ENCODE measurements around the gene GFOD1.
A peak's percentile ranks its signal among the peaks of the same experiment; 100 is the strongest.

Gene GFOD1

GRCh38 chr6:13355999-13356785, 131.2 kb downstream of the GFOD1 start:
- peak in 1 of 2 donors; percentile 33 for DNase-seq (ENCODE audit: low read depth in 2 of 2)

DNA sequence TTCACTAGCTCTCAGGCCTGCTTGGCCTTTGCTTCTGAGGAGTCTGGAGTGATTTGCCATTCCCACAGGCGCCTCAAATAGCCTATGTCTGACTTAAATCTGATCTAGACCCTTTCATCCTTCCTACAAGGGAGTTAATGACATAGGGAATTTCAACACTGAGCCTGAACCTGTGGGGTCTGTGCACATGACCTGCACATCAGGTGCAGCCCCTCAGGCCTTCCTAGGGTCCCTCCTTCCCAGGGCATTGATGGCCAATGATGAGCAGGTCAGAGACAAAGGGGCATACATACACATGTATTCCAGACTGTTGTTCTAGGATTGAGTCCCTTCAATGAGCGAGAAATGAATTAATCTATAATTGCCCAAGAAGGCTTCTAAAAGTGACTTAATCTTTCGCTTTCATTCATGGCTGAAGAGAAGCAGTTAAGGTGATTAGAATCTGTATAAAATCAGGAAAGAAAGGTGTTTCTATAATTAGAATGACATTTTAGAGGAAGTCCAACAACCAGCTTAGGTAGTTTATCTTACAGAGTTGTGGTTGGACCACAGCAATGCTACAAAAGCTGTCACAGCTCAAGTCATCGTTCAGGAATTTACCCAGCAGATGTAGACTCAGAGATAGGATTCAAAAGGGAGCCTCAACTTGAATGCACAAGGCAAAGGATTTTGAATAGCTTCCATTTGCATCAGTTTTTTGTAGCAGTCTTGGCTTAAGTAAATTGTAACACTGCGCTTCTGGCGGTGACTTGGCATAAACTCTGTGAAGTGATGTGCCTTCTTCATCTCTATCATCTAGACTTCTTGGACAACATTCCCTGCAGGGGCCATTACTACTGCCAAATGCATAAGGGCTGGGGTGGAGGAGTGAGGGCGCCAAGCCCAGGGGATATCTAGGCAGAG, 132.1 kb downstream of the GFOD1 start:
- no peak for DNase-seq (ENCODE audit: low read depth in 2 of 2)

DNA sequence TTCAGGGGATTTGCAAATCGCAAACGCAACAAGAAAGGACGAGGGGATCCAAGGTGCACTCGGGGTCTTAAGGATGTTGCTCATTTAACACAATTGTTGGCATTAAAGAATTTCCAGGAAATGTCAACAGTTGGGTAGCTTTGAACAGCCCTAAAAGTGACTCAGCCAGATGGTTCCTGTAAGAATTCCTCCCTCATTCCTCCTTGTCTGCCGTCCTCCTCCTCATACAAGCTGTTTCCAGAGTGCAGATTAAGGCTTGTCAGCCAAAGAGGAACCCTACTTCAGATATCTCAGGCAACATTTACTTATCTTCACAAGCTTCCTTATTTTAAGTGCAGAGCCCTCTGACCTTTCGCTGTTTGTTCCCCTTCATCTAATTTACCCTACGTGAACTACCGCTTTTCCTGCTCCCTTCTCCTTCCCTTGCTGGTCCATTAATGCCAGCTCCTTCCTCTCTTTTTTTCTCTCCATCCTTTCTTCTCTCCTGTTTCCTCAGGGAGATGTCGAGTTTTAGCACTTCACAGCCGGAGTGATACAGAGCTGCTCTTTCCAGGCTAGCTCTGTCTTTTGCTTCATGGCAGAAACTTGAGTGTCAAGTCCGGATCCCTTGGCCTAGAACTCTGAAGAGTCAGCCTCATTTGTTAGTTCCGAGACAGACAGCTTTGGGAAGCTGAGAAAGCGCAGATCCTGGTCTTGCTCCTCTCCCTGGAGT, 132.9 kb downstream of the GFOD1 start:
- no peak for DNase-seq (ENCODE audit: low read depth in 2 of 2)

DNA sequence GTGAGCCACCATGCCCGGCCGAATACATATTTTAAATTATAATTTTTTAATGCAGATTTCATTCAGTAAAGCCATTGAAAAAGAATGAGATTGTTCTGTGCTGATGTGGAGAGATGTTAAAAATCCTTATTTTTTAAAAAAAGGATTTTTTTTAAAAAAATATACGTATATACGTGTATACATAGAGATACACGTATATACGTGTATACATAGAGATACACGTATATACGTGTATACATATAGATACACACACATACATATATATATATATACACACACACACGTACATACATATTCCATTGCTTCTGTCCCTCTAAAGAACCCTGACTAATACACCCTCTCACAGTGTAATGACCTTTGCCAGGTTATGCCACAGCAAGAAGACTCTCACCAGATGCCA, 135.2 kb downstream of the GFOD1 start:
- DNase-seq (ENCODE audit: low read depth in 2 of 2), result no peak

DNA sequence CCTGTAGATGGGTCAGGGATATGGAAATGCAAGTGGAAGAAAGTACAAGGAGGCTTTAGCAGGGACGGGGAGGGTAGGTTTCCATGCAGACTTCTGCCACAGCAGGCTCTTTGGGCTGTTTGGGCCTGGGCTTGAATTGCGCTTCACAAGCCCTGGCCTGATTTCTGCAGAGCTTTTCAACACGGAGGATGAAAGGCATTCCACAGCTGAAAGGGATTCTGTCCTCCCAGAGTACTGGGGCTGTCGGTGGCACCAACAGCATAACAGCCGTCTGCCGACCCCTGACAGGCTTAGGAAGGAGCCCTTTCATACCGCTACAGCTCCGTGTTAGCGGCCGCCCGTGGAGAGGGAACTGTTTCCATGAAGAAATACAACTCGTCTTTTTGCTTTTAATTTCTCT, 136.1 kb downstream of the GFOD1 start:
- DNase-seq (ENCODE audit: low read depth in 2 of 2), result no peak

GRCh38 chr6:13349811-13350506, 137.4 kb downstream of the GFOD1 start:
- DNase-seq (ENCODE audit: low read depth in 2 of 2), result no peak

- DNase-seq (ENCODE audit: low read depth in 2 of 2), result no peak
Measured at GRCh38 chr6:13348334-13349113, 138.9 kb downstream of the GFOD1 start.

- DNase-seq (ENCODE audit: low read depth in 2 of 2), result no peak
Measured at GRCh38 chr6:13346245-13346644, 141.2 kb downstream of the GFOD1 start.

DNA sequence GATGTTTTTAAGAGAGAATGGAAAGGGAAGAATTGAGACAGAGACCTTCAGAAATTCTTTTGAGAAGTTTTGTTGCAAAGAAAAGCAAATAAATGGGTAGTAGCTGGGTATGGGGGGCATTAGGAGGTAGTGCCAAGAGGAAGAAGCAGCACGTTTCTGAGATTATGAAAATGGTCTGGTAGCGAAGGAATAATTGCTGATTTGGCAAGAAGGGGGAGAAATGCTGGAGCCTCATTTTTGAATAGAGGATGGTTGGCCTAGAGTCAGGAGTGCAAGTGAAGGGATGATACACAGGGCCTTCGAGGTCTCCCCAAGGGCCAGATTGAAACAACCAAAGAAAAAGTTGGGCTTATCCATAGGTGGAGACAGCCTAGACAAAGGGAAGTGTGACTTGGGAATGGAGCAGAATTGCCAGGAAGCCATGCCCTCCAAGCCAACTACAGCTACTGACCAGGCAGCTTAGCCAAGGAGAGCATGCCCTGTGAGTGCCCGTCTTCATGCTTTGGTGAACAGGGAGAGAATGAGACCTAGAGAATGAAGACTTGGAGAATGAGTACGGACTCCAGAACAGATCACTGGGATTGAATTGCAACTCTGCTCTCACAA, 144.9 kb downstream of the GFOD1 start:
- DNase-seq (ENCODE audit: low read depth in 2 of 2), result no peak

GRCh38 chr6:13339863-13340630, 147.4 kb downstream of the GFOD1 start:
- no peak for DNase-seq (ENCODE audit: low read depth in 2 of 2)

DNA sequence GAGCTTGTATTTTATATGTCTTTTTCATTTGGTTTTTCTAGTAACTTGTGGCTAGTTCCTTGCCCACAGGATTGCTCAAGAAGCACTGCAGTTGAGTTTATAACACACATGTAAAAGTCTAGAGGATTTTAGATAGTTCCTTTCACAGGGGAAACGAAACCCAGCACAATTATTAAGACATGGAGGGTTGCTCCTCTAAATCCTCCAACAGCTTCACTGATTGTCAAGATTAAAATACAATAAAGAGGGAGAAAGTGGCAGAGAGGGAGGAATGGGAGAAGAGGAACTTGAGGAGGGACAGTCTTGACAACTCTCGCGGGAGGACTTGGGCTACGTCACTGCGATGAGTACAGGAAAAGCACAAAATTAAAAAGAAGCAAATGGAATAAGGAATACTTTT, 149.4 kb downstream of the GFOD1 start:
- no peak for DNase-seq (ENCODE audit: low read depth in 2 of 2)

- peak; percentile 63 to 85 for DNase-seq (ENCODE audit: low read depth in 2 of 2)
Measured at GRCh38 chr6:13336553-13336952, 150.8 kb downstream of the GFOD1 start.

DNA sequence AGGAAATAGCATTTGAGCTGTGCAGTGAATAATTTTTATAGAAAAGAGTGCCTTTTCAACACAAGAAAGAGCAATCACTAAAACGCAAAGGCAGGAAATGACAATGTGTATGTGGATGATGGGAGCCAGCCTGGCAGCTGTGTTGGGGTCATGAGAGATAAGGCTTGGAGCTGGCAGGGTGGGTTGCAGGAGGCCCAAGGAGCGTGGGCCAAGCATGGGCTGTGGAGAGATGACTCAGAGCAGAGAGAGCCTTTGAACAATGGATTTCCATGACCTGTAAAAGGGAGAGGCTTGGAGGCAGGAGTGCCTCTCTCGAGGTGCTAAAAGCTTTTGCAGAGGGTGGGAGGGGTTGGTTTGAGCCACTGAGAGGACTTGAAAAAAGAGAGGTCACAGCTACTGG, 152.4 kb downstream of the GFOD1 start:
- DNase-seq (ENCODE audit: low read depth in 2 of 2), result no peak

DNA sequence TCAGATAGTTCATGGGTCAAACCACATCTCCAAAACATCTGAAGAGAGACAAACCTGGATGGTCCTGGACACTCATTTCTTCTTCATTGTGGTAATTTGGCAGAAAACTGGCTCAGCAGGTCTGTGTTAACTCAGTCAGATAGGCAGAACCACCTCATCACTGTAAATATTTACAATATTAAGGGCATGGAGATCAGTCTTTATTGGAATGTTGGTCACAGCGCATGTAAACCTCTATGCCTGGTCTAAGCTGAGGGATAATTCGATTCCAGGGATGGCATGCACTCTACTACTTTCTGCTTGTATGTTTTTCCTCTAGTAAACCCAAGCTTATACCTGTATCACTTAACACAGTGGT, 155.1 kb downstream of the GFOD1 start:
- no peak for DNase-seq (ENCODE audit: low read depth in 2 of 2)

DNA sequence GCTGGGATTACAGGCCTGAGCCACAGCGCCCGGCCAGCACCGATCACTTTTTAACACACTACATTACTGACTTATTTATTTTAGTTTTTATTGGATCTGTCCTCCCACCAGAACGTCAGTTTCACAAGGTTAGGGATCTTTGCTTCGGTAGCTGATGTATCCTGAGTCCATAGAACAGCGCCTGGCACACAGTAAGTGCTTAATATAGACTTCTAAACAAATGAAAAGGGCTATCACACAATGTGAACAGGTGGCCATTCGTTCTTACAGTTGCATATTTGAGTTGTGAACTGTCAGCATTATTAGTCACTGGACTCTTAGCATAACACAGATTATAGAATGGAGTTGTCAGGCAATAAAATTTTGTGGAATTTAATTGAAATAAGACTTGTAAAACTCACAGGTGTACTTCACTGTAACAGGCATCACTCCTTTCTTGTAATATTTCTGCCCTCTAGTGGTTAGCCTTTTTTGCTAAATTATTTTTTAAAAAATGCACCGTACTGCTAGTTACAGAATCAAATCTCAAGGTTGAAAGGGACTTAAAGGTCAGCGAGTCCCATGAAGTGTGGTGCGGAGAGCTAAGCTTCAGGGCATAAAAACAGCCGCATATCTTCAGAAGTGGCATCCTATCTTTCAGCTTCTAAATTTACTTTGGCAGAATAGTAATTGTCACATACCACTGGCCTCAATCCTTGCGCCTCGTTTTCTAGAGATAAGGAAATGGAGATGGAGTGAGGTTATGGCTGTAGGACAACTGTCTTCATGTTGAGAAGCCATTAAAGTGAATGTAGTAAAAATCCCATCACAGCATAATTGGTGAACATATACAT, 155.7 kb downstream of the GFOD1 start:
- no peak for DNase-seq (ENCODE audit: low read depth in 2 of 2)

DNA sequence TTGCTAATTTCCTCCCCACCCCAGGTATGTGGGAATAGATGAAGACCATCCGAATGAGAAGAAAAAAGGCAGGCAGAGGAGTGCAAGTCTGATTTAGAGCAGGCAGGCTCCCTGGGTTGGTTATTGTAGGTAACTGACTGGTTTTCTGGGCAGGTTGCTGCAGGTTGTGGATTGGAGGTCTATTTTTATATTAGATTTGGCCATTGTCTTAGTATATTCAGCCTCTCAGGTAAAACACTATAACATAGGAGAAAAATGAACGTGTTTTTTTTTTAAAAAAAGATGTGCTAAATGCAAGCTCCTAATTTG, 158.6 kb downstream of the GFOD1 start:
- DNase-seq (ENCODE audit: low read depth in 2 of 2), result no peak

DNA sequence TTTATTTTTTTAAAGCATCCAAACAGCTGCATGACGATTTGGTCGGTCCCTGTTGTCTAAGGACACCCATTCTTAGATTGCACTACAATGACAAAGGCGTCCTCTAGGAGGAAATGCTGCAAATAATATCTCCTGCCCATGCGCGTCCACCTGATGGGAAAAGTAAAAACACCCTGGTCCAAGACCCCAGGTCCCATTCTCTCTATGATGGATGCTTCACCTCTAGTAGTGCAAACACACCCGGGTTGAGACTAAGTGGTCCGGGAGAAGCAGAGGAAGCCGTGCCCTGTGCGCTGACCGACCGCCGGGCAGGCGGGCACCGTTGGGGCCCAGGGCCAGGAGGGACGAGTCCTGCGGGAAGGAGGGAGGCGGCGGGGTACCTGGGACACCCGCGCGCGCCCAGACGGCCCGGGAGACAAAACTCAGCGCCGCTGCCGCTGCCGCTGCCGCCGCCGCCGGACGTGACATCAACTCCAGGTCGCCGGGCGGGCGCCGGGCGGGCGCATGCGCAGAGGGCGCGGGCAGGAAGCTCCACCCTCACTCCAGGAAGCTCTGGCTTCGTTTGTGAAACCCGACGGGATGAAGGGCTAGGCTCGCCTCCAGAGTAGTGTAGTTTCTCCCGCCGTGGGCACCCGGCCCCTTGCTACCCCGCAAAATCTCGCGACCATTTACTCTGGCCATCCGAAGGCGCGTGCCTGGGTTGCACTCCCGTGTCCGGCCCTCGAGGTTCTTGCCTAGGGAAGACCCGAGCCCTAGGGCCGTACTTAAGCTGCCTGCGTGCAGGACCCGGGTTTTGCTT, 159.1 kb downstream of the GFOD1 start, which contains the start of gene TBC1D7:
Gene TBC1D7 (minus strand): TSS at position 462 of the 799 bp plus-strand sequence. CDS start 1,639 bp downstream, outside the sequence.
- DNase-seq (ENCODE audit: low read depth in 2 of 2), result peak; percentile 88 to 90

GRCh38 chr6:13327691-13328075, 159.7 kb downstream of the GFOD1 start:
- no peak for DNase-seq (ENCODE audit: low read depth in 2 of 2)

All from activated CD4-positive, alpha-beta T cell treated with anti-CD3 and anti-CD28 coated beads for 24 hours (primary cell).